GM18526 (cell line): ENCODE results near the gene CCNG2.
A peak's percentile ranks its signal among the peaks of the same experiment; 100 is the strongest.

Experiments
- POLR2A ChIP-seq: IDR thresholded peaks from 3 replicates; pipeline ENCODE4 v1.6.1; 2011; ENCODE audit not compliant: insufficient read length; ENCODE audit errors: extremely low read depth

The CCNG2 gene, protein sequence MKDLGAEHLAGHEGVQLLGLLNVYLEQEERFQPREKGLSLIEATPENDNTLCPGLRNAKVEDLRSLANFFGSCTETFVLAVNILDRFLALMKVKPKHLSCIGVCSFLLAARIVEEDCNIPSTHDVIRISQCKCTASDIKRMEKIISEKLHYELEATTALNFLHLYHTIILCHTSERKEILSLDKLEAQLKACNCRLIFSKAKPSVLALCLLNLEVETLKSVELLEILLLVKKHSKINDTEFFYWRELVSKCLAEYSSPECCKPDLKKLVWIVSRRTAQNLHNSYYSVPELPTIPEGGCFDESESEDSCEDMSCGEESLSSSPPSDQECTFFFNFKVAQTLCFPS

DNA sequence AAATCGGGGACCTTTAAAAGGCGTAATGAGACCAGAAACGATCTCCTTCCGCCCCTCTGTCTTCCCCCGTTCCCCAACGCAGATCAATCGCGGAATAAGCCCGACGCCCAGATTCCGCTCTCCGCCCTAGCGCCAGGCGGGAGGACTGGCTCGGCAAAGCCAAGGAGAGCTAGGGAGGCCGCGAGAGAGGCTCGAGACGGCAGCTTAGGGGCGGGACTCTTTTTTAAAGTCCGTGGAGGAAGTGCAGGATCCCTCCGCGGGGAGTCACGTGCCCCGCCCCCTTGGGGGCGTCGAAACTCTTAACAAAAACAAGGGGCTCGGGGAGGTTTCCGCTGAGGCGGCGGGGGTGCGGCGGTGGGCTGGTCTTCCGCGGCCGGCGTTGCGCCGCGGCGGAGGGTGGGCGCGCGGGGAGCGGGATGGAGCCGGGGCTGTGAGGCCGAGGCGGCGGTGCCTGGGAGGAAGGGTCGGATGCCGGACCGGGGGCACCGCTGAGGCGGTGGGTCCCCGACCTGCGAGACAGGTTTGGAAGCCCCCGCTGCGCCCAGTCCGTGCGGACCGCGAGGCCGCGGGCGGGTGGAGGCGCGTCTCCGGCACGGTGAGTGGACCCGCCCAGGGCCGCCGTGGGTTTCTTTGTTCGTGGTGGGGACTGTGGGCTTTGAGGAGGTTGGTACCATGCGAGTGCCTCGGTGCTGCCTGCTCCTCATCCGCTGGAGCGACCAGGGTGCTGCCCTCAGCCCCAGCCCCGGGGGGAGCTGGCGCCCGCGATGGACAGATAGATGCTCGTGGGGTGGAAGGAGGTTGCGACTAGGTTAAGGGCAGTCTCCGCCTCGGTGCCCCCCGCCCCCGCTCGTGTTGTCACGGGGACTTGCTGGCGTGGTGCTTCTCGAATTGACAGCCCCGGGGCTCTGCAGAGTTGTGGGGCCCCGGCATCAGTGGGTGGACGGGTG lies at the start of gene CCNG2:
TSS of gene CCNG2 (plus strand) at position 296 of the 947 bp plus-strand sequence. CDS start 1,326 bp downstream, outside the sequence.
- peak; percentile 67 for TF ChIP-seq POLR2A

DNA sequence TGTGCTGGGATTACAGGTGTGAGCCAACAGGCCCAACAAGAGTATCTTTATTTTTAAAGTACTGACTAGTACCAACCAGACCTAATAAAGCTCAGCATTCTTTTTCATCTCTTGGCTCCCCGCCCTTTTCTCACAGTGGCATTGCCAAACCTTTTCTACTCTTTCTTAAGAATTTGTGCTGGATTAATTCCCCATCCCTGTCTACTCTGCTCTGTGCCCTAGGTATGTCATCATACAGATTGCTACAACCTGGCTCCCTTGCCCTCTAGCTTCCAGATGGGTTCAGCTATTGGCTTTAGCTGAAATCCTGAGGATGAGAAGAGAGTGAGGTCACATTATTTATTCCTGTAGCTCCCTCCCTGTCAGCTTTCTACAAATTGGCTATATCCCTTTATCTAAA lies 46.3 kb upstream of the CCNG2 start:
- no peak for TF ChIP-seq POLR2A

DNA sequence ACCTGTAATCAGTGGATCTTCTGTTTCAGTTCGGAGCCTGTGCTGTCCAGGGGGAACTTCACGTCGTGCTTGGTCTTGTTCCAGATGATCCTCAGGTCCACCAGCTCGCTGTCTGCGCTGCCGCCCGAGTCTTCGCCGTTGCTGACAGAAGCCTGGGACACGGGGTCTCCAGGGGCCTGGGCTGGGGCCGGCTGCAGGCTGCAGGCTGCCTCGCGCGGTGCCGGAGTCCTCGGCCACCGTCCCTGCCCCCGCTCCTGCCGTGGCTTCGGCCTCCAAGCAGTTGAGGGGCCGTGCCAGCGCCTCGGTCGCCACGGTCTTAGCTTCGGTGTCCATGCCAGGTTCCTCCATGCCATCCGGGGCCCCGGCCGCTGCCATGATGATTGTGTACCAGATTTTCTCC lies 43.9 kb upstream of the CCNG2 start:
- TF ChIP-seq POLR2A = no peak

DNA sequence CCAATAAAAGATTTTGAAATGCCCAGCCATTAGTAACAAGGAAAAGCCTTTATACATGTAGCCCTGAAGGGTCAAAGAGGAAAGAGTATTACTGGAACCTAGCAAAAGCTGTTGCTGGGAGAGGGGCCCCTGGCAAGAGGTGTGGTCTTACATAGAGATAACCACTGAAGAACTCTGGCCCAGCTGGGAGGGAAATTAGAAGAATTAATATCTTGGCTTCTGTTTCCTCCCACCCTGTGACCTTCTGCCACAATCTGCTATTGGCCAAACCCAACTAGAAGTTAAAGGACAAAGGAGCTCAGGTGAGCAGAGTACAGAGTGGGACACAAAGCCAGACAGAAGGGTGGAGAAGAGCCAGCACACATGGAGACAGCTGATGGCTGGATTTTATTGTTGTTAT lies 39.3 kb upstream of the CCNG2 start:
- TF ChIP-seq POLR2A = no peak

DNA sequence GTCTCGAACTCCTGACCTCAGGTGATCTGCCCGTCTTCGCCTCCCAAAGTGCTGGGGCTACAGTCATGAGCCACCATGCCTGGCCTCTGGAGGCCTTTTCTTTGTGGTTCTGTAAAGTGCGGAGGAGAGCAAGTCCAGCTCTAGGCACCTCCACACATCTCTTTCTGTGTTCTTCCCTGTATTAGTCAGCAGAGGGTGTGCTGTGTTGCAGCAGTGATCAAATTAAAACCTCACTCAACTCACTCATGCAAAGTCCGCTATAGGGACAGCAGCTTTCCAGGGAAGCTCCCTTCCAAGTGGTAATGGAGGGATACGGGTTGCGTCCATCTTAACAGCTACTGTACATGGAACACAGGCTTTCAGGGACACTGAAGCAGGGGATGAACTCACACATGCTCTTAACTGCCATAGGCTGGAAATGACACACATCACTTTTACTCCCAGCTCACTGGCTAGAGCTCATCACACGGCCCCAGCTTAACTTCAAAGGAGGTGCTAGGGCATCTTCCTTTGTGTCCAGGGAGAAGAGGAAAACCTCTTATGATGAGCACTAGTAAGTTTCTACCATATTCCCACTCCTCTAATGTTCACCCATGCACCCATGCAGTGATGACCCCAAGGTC lies 36.0 kb upstream of the CCNG2 start:
- TF ChIP-seq POLR2A = no peak

DNA sequence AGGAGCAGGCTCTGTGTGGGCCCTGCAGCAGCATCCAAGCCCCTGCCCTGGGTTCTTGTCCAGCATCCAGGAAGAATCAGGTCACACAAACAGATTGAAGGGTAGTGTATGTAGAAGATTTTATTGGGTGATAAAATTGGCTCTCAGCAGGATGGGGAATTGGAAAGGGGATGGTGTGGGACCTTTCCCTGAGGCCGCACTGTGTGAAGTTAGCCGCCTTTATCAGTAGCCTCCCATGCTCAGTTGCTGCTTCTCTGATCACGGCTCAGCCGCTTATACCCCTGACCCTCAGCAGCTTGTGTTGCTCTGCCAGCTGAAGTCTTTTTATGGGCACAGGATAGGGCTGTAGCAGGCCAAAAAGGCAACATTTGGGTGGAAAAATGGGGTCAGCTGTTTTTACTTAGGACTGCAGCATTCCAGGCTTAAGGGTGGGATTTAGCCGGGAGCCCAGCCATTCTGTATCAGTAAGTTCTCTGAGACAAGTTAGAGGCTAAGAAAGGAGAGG lies 35.2 kb upstream of the CCNG2 start:
- TF ChIP-seq POLR2A = no peak

DNA sequence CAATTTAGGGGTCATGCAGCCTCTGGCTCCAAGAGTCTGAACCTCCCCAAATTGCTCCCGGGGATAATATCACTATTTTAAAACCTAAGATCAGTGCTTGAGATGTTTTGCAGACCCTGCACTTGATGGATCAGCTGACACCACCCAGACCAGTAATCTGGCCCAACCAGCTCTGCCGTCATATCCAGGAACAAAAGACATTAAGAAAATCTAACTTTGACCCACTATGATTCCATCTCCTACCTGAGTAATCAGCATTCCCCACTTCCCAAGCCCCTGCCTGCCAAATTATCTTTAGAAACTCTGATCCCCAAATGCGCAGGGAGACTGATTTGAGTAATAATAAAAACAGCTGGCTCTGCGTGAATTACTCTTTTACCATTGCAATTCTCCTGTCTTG lies 34.4 kb upstream of the CCNG2 start:
- no peak for TF ChIP-seq POLR2A

DNA sequence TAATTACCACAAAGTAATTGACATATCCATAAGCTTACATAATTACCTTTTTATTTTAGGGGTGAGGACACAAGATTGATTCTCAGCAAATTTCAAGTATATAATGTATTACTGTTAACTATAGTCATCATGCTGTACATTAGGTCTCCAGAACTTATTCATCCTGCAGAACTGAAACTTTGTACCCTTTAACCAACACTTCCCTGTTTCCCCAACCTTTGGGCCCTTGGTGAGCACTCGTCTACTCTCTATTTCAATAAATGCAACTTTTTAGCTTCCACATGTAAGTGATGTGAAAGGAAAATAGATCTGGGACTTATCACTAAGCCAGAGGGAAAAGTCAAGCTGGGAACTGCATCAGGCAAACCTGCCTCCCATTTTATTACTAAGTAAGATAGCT lies 33.6 kb upstream of the CCNG2 start:
- no peak for TF ChIP-seq POLR2A

DNA sequence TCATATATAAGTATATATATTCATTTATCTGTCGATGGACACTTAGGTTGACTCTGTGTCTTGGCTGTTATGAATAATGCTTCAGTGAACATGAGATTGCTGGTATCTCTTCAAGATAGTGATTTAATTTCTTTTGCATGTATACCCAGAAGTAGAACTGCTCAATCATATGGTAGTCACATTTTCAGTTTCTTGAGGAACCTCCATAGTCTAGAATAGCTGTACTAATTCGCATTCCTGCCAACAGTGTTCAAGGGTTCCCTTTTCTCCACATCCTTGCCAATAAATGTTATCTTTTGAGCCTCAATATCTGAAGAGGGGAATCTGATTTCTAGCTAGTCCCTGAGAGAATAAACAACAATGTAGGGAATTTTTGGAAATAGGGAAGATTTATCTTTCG lies 32.4 kb upstream of the CCNG2 start:
- TF ChIP-seq POLR2A = no peak

DNA sequence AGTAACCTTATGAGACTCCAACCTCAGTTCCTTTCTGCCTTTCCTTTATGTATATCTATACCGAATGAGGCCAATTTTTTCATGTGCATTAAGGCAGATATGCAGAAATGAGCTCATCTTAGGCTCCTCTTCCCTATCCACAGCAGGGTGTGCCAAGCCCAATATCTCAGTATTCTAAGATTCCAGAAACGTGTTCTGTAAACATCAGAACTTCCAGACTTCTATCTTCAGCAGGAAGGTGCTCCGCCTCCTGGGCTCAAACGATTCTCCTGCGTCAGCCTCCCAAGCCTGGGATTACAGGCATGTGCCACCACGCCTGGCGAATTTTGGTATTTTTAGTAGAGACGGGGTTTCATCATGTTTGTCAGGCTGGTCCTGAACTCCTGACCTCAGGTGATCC lies 31.0 kb upstream of the CCNG2 start:
- TF ChIP-seq POLR2A = no peak

DNA sequence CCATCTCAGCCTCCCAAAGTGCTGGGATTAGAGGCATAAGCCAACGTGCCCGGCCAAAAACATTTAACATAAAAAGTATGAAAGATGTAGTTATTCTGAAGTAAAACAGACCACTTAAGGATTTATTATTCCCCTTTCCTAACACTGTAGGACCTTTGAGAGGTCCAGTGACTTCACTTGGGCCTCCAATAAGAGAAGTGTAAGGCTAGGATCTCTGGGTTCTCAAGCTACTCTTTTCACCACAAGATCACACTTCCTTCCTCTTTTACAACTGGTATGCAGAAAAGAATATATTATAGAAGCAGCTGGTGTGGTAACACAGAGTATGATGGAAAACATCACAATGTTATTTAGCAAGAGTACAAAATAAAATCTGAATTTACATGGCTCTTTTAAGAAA lies 30.2 kb upstream of the CCNG2 start:
- TF ChIP-seq POLR2A = no peak

DNA sequence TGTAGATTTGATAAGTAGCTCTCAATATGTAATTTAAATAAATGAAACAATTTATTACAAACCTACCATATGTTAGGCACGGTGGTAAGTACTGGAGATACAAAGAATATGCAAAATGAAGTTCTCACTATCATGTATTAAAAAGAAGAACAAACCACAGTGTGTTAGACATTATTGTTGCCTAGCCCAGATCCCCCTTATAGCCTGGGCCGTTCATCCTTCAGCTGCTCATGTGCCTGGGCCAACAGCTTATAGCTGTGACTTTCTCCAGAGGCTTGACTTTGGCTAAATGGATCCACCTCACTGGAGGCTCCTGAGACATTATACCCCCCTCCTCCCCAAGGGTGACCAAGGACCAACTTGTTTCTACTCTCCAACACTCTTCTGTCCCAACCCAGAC lies 29.8 kb upstream of the CCNG2 start:
- no peak for TF ChIP-seq POLR2A

DNA sequence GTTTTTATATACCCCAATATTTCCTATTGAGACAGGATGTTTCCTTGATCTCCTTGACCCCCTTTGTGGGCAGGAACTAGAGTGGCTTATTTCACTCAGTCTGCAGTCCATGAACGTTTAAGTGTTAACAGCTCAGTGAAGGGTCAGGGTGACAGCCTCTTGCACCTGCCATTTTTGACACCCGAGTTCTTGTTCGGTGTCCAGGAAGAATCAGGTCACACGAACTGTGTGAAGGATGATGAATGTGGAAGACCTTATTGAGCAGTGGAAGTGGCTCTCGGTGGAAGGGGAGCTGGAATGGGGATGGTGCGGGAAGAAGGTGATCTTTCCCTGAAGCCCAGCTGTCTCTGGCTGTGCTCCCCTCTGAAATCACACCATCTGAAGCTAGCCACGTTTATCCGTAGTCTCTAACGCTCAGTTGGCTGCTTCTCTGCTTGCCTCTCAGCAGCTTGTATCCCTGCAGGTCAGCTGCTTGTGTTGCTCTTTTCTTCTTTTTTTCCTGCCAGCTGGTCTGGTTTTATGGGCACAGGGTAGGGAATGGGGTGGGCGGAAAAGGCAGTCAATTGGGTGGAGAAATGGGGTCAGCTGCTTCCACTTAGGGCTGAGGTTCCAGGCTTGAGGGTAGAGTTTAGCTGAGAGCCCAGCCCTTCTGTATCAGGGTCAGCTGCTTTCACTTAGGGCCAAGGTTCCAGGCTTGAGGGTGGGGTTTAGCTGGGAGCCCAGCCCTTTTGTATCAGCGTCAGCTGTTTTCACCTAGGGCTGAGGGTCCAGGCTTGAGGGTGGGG lies 29.0 kb upstream of the CCNG2 start:
- no peak for TF ChIP-seq POLR2A

DNA sequence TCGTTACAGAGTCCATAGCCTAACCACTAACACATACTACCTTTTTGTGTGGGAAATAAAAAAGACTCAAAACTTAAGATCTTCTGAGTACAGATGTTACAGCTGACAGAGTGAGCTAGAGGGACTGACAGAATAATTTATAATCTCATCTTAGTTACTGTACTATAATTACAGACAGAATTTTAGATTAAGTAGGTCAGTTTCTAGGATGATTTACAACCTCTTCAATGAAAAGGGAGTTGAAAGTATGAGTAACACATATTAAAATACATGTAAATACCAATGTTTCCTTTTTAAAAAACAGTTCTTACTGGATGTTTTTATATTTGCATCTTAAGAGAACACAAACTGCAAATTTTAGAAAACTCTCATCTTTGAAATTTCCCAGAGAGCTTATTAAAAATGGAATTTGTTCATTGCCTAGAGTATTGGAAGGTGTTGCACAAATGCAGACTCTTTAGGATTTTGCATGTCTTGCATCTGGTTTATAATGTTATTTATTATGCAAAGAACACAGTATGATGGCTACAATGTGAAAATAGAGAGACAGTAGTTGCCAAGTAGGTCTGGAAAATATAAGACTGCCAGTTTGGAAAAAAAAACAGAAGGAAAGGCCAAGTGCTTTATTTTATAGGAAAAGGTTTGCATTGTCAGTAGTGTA lies 24.2 kb upstream of the CCNG2 start:
- TF ChIP-seq POLR2A = no peak

DNA sequence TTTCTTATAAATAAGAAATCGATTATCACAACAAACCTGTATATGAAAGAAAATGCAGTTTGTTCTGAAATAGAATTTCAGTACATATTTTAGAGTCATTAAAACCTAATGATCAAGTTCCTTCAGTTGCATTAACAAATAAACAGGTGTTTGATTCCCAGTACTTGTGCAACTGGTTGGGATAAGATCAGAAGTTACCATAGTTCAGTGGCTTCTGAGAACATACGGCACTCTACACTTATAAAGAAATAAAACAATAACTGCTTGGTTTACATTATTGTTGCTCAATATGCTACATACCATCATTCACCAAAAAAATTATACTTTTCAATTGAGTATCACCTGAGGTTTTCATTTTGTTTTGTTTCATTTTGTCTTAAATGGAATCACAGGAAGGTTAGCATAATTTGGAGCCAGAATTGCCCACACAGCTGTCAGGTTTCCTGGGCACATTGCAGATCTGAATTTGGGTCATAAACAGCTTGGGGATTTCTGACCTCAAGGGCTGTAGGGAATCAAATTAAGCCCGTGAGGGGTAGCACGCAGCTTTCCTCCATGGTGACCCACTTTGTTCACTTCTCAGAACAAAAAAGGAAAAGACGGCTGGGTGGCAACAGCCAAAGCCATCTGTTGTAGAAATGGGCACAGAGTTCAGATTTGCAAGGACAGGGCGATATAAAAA lies 14.9 kb upstream of the CCNG2 start:
- TF ChIP-seq POLR2A = no peak
